Measurements from ENCODE around the gene VPS33A. TPM values are rescaled to one million over a fixed set of nuclear protein-coding genes. Genes with fewer than 3 reads are reported as not detected.

VPS33A gene
- polyA plus RNA-seq, 1 donor (not counting 4 experiments of a cell fraction or from before 2014, with no cell fraction given), result 17.5 TPM

DNA sequence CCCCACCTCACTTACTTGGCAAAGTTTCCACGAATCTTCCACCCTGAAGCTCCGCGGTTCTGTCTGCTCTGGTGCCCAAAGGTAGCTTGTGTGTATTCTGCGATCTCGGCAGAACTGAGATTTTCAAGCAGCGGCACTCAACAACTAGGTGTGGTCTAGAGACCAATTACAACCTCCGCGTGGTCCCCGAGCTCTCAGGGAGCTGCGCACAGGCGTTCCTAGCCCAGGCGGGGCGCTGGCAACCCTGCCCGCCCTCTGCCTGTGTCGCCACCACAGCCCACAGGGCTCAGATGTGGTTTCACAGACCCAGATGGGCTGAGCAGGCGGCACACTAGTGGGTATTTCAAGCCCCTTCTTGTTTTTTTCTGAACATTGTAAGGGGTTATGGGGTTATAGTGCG lies 39.0 kb downstream of the VPS33A start:
- Histone ChIP-seq H3K36me3 (ENCODE audit: control insufficient read depth in 2 of 2, extremely low read depth in 1 of 2, insufficient read depth in 2 of 2, low read length in 2 of 2) (peaks cover 10 to 11% of the 10 kb centered on the region in 2 experiments), H3K4me3 (ENCODE audit: control insufficient read depth in 2 of 3, extremely low read depth in 1 of 3, insufficient read depth in 2 of 3, low read depth in 1 of 3, low read length in 3 of 3) (no peak overlapping the region), H3K9me3 (ENCODE audit: control insufficient read depth, low read depth, low read length) (no peaks in the 10 kb centered on the region), H4K20me1 (ENCODE audit: control insufficient read depth, extremely low read depth, insufficient read depth, low read length) (no peaks in the 10 kb centered on the region), H3K27me3 (ENCODE audit: control insufficient read depth, extremely low read depth, insufficient read depth, low read length) (no peaks in the 10 kb centered on the region), H3K27ac (ENCODE audit: control insufficient read depth, insufficient read depth, low read length) (no peak overlapping the region), H3K4me1 (ENCODE audit: control insufficient read depth, extremely low read depth, insufficient read depth, low read length) (peaks cover 16% of the 10 kb centered on the region), H3K4me2 (ENCODE audit: control insufficient read depth, extremely low read depth, insufficient read depth, low read depth, low read length) (no peak overlapping the region), H3K79me2 (ENCODE audit: control insufficient read depth, insufficient read depth, low read length) (peaks cover 33% of the 10 kb centered on the region), H3K9ac (ENCODE audit: control insufficient read depth, extremely low read depth, insufficient read depth, low read length) (no peak overlapping the region), H2AFZ (ENCODE audit: control insufficient read depth, low read length) (no peak overlapping the region), H3K9me1 (ENCODE audit: control insufficient read depth, extremely low read depth, insufficient read depth, low read length) (peaks cover 3% of the 10 kb centered on the region)
- dilution Hi-C loops (cut with MboI; ENCODE audit: extremely low pct_ligation_motif_present, low sequenced_read_pairs), result no loop called here
- DNase-seq (ENCODE audit: low read depth, low spot score) (no peak), FAIRE-seq (no peak)
- no peak for TF ChIP-seq CTCF (optimal IDR thresholded peaks at IDR 0.05 in 1 of 3, IDR thresholded peaks at IDR 0.05 in 1 of 3, conservative IDR thresholded peaks at IDR 0.05 in 1 of 3; ENCODE audit: extremely low read depth in 1 of 3, insufficient read depth in 2 of 3, low read length in 3 of 3)
- no peak for TF ChIP-seq EZH2 (IDR thresholded peaks at IDR 0.05; ENCODE audit: low read length)

DNA sequence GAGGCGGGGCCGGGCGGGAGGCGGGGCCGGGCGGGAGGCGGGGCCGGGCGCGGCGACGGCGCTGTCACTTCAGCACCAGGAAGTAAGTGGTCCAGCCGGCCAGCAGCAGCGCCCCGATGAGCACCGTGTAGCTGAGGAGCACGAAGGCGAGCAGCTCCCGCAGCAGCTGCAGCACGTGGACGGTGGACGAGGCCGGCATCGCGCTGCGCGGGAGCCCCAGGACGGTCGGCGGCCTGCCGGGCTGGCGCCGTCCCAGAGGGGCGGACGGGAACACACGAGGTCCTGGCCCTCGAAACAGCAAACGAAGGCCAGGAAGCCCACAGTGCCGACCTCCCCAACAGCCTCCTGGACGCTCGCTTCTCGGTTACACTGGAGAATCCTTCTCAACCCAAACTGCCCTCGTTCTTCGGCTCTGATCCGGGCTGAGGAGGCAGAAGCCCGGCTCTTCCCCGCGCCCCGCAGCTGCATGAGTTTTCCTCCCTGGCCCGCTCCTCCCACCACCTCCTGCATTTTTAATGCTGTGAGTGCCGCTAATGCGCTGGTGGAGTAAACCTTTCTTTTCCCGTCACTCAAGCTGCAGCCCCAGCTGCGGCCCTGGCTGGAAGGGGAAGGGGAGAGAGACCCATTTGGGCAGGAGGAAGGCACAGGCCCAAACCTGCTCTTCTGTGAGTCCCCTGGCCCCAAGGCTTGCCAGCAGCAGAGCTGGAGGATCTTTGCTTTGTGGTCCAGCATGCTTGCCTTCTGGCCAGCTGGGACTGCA lies 39.7 kb downstream of the VPS33A start:
- Histone ChIP-seq H4K20me1 (ENCODE audit: control insufficient read depth, extremely low read depth, insufficient read depth, low read length) (peaks cover 3% of the 10 kb centered on the region), H3K9ac (ENCODE audit: control insufficient read depth, extremely low read depth, insufficient read depth, low read length) (no peak overlapping the region), H3K36me3 (ENCODE audit: control insufficient read depth in 2 of 2, extremely low read depth in 1 of 2, insufficient read depth in 2 of 2, low read length in 2 of 2) (peaks cover 10 to 11% of the 10 kb centered on the region in 2 experiments), H2AFZ (ENCODE audit: control insufficient read depth, low read length) (peak overlapping the region; percentile 75), H3K4me2 (ENCODE audit: control insufficient read depth, extremely low read depth, insufficient read depth, low read depth, low read length) (peak overlapping the region; percentile 86), H3K4me3 (ENCODE audit: control insufficient read depth in 2 of 3, extremely low read depth in 1 of 3, insufficient read depth in 2 of 3, low read depth in 1 of 3, low read length in 3 of 3) (peak overlapping the region in 2 of 3 experiments; percentile 32 to 61), H3K79me2 (ENCODE audit: control insufficient read depth, insufficient read depth, low read length) (peaks cover 39% of the 10 kb centered on the region), H3K9me3 (ENCODE audit: control insufficient read depth, low read depth, low read length) (no peaks in the 10 kb centered on the region), H3K27ac (ENCODE audit: control insufficient read depth, insufficient read depth, low read length) (no peak overlapping the region), H3K9me1 (ENCODE audit: control insufficient read depth, extremely low read depth, insufficient read depth, low read length) (peaks cover 3% of the 10 kb centered on the region), H3K27me3 (ENCODE audit: control insufficient read depth, extremely low read depth, insufficient read depth, low read length) (no peaks in the 10 kb centered on the region), H3K4me1 (ENCODE audit: control insufficient read depth, extremely low read depth, insufficient read depth, low read length) (peaks cover 16% of the 10 kb centered on the region)
- no peak for TF ChIP-seq EZH2 (IDR thresholded peaks at IDR 0.05; ENCODE audit: low read length)
- peak in 1 of 3 experiments; percentile 16 for TF ChIP-seq CTCF (optimal IDR thresholded peaks at IDR 0.05 in 1 of 3, IDR thresholded peaks at IDR 0.05 in 1 of 3, conservative IDR thresholded peaks at IDR 0.05 in 1 of 3; ENCODE audit: extremely low read depth in 1 of 3, insufficient read depth in 2 of 3, low read length in 3 of 3)
- no peak for DNase-seq (ENCODE audit: low read depth, low spot score)
- no peak for FAIRE-seq
- dilution Hi-C loops (cut with MboI; ENCODE audit: extremely low pct_ligation_motif_present, low sequenced_read_pairs), result no loop called here

All from keratinocyte (primary cell).